Glutamatergic neuron (in vitro differentiated cells): ENCODE data around the gene TIMP4. TPM values are rescaled to one million over a fixed set of nuclear protein-coding genes. Genes with fewer than 3 reads are reported as not detected.

ENCODE experiments used
- DNase-seq: peaks from one replicate; pipeline ENCODE4 v3.0.0; 2022
- H3K27ac Mint-ChIP-seq: one replicate; pipeline ENCODE4 v1.8.0; 2020; ENCODE audit warnings: mild to moderate bottlenecking, mixed read lengths, inconsistent platforms; ENCODE audit not compliant: unreplicated experiment
- H3K27me3 Mint-ChIP-seq: one replicate; pipeline ENCODE4 v1.8.0; 2020; ENCODE audit warnings: mild to moderate bottlenecking, moderate library complexity, mixed read lengths, inconsistent platforms; ENCODE audit not compliant: unreplicated experiment
- H3K36me3 Mint-ChIP-seq: one replicate; pipeline ENCODE4 v1.8.0; 2020; ENCODE audit warnings: mild to moderate bottlenecking, mixed read lengths, inconsistent platforms; ENCODE audit not compliant: unreplicated experiment
- H3K4me1 Mint-ChIP-seq: one replicate; pipeline ENCODE4 v1.8.0; 2020; ENCODE audit warnings: mild to moderate bottlenecking, low read depth, mixed read lengths, inconsistent platforms; ENCODE audit not compliant: unreplicated experiment
- H3K4me3 Mint-ChIP-seq: one replicate; pipeline ENCODE4 v1.8.0; 2020; ENCODE audit warnings: mild to moderate bottlenecking, mixed read lengths, inconsistent platforms; ENCODE audit not compliant: unreplicated experiment
- H3K9me3 Mint-ChIP-seq: one replicate; pipeline ENCODE4 v1.8.0; 2020; ENCODE audit warnings: mild to moderate bottlenecking, moderate library complexity, mixed read lengths, inconsistent platforms; ENCODE audit not compliant: unreplicated experiment
- total RNA-seq: library from RNA; stranded (reverse); fragmentation: NEBNext Ultra II Directional; extraction: Animal tissue kit (Norgen Biotek cat#: 25700); gene quantifications from one replicate; pipeline ENCODE4 v1.2.1, GENCODE V29; 2021; ENCODE audit not compliant: unreplicated experiment
- TF ChIP-seq, protein P1 (sequence below): fragments of 200-600 bp; sonication (generic); IDR thresholded peaks from one replicate; pipeline ENCODE4 v1.5.0; 2021; ENCODE audit not compliant: partially characterized antibody, unreplicated experiment

Gene TIMP4
- total RNA-seq, 1 donor from 2014 or later: not detected

DNA sequence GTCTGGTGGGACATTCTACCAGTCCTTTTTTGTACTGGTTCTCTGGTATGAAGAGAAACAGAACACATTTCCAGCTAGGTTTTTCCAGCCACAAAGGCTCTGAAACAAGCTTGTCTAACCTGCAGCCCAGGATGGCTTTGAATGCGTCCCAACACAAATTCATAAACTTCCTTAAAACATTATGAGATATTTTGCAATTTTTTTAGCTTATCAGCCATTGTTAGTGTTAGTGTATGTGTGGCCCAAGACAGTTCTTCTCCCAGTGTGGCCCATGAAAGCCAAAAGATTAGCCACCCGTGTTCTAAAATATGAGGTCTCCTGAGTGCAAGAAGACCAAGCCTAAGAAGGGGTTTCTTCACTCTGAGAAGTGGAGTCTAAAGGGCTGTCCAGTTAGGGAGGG is 18.4 kb upstream of the TIMP4 start:
- H3K27ac Mint-ChIP-seq: no peak overlapping the region
- H3K4me1 Mint-ChIP-seq: no peaks in the 10 kb centered on the region
- no peak overlapping the region for H3K4me3 Mint-ChIP-seq
- H3K9me3 Mint-ChIP-seq: no peaks in the 10 kb centered on the region
- DNase-seq: no peak
- TF ChIP-seq, protein P1, sequence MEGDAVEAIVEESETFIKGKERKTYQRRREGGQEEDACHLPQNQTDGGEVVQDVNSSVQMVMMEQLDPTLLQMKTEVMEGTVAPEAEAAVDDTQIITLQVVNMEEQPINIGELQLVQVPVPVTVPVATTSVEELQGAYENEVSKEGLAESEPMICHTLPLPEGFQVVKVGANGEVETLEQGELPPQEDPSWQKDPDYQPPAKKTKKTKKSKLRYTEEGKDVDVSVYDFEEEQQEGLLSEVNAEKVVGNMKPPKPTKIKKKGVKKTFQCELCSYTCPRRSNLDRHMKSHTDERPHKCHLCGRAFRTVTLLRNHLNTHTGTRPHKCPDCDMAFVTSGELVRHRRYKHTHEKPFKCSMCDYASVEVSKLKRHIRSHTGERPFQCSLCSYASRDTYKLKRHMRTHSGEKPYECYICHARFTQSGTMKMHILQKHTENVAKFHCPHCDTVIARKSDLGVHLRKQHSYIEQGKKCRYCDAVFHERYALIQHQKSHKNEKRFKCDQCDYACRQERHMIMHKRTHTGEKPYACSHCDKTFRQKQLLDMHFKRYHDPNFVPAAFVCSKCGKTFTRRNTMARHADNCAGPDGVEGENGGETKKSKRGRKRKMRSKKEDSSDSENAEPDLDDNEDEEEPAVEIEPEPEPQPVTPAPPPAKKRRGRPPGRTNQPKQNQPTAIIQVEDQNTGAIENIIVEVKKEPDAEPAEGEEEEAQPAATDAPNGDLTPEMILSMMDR: no peak
- H3K36me3 Mint-ChIP-seq: peaks cover 16% of the 10 kb centered on the region
- peaks cover 4% of the 10 kb centered on the region for H3K27me3 Mint-ChIP-seq

GRCh38 chr3:12175844-12176453 is 17.2 kb upstream of the TIMP4 start:
- no peaks in the 10 kb centered on the region for H3K4me1 Mint-ChIP-seq
- no peak overlapping the region for H3K27ac Mint-ChIP-seq
- TF ChIP-seq, protein P1: peak; percentile 79
- DNase-seq: peak; percentile 74
- H3K27me3 Mint-ChIP-seq: peaks cover 4% of the 10 kb centered on the region
- H3K4me3 Mint-ChIP-seq: no peak overlapping the region
- H3K9me3 Mint-ChIP-seq: no peaks in the 10 kb centered on the region
- peaks cover 20% of the 10 kb centered on the region for H3K36me3 Mint-ChIP-seq

DNA sequence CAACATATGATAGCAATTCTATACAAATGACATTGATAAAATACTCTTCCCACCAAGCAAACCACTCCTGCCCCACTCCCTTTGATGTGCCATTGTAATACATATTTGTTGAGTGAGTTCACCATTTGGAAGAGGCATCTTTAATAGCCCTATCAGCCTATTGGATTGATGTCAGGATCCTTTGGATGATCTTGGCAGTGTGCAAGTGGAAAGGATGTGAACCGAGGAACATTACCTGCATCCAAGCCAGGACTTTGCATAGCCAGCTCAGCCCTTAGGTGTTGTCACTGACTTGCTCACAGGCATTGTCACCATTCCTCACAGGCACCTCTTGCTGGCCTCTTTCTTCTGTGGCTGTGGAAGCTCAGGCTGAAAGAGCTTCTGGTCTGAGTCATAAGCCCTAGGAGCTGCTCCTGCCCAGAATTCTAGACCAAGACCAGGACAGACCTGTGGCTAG is 16.5 kb upstream of the TIMP4 start:
- peaks cover 22% of the 10 kb centered on the region for H3K36me3 Mint-ChIP-seq
- no peaks in the 10 kb centered on the region for H3K9me3 Mint-ChIP-seq
- H3K4me1 Mint-ChIP-seq: no peaks in the 10 kb centered on the region

DNA sequence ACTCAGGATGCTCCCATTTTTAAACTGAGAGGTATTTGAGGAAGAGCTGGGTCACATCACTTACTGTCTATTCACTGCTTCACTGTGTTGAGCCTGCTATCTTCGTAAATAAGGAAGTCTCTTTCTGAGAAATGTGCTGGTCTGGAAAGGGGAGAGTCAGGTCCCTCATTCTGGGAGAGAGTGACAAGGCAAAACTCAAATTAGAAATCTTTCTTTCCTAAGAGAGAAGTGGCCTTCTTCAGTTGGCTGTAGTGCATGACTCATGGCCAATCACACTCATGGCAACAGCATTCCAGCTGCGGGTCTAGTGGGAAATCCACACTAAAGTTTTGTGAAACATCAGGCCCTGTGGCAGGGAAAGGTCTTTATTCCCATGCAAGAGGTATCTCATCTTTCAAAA is 11.5 kb upstream of the TIMP4 start:
- Mint-ChIP-seq H3K27me3 (peaks cover 3% of the 10 kb centered on the region), H3K4me1 (no peaks in the 10 kb centered on the region), H3K4me3 (no peak overlapping the region), H3K36me3 (peaks cover 38% of the 10 kb centered on the region), H3K9me3 (no peaks in the 10 kb centered on the region), H3K27ac (no peak overlapping the region)
- DNase-seq: no peak
- TF ChIP-seq, protein P1: no peak

More for the DNA sequence above, 16.5 kb upstream of the TIMP4 start:
- TF ChIP-seq, protein P1: no peak
- no peak for DNase-seq
- H3K4me3 Mint-ChIP-seq: no peak overlapping the region
- no peak overlapping the region for H3K27ac Mint-ChIP-seq
- H3K27me3 Mint-ChIP-seq: peaks cover 4% of the 10 kb centered on the region

DNA sequence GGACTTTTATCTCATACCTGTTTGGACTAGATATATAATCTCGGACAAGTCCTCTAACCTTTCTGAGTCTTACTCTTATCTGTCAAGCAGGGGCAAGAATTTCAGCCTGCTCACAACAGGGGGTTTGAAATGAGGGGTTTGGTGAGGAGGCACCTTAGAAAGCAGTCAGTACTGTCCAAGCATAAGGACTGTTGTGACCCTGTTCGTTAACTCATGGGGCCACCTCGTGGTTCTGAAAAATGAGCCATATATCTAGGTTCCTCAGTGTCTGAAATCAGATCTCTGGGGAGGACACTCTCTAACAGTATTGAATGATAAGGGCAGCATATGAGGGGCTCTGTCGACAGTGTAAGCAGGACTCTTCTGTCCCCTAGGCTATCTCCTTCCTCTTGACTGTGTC is 7.2 kb upstream of the TIMP4 start:
- no peak for DNase-seq
- TF ChIP-seq, protein P1: no peak
- Mint-ChIP-seq H3K4me1 (no peaks in the 10 kb centered on the region), H3K36me3 (peaks cover 18% of the 10 kb centered on the region), H3K27ac (no peak overlapping the region), H3K27me3 (peaks cover 1% of the 10 kb centered on the region), H3K9me3 (peaks cover under 1% of the 10 kb centered on the region), H3K4me3 (no peak overlapping the region)
